Left forelimb (tissue), 1 donor: ENCODE results near the gene NEUROG3.
"Not testable (repeated sequence)": the region's sequence is repeated elsewhere in the genome, so short reads cannot be mapped to it uniquely, and the experiment has no call there.

Experiments
- DNase-seq: peaks from one replicate; pipeline ENCODE4 v3.0.0-alpha.2; 2018; ENCODE audit warnings: low spot score

The NEUROG3 gene

GRCh38 chr10:69571618-69572158, 1.5 kb downstream of the NEUROG3 start:
- DNase-seq = no peak

DNA sequence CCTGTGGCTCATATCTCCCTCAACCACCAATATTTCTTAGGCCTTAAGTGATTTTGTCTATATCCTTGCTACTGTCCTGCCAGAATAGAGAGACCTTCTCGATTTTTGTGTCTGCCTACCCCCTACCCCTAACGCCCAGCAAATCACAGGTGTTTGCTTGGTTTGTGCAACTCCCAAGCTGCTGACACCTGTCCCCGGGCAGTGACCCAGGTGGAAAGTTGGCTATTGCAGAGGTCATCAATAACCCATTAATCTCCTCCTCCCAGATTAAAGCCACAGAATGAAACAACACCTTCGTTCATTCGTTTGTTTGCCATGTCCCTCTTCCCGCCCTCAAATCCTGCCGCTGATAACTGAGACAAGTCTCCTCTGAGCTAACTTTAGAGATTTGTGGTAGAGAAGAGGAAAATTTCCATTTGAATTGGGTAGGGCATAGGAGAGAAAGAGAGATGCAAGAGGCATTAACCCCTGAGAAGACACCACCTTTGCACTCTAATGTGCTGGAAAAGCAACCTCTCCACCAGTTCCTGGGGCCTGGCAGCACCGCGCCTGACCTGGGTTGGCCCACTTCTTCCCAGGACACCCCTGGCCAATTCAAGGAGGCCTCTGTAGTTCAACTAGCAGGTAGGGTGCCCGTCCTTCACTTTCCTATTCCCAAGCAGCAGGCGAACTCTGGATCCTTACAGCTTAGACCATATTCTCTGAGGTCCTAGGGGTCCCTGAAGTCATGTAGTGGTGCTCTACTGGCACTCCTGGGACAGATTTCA, 3.0 kb downstream of the NEUROG3 start:
- DNase-seq = no peak

DNA sequence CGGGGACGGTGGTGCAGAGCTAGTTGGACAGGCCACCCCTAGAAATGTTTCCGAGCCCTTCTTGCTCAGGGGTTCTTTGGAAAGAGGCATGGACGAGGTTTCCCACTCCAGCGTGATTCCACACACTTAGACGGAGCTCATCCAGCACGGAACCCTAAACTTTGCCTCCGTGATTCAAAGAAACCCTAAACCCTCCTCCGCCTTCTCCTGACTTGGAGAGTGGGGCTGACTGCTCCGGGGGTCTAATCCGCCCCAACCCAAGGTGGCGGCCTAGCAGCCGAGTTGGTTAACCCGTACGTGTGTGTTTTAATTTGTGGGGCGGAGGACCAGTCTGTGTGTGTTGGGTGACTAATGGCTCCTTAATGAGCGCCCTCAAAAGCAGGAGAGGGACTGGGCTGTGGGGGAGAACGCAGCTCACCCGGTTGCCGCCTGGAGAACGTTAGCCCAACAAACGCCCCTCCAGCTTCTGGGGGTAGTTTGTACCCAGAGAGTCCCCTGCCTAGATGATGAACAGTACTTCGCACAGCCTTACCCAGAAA, 3.8 kb downstream of the NEUROG3 start:
- DNase-seq = no peak

DNA sequence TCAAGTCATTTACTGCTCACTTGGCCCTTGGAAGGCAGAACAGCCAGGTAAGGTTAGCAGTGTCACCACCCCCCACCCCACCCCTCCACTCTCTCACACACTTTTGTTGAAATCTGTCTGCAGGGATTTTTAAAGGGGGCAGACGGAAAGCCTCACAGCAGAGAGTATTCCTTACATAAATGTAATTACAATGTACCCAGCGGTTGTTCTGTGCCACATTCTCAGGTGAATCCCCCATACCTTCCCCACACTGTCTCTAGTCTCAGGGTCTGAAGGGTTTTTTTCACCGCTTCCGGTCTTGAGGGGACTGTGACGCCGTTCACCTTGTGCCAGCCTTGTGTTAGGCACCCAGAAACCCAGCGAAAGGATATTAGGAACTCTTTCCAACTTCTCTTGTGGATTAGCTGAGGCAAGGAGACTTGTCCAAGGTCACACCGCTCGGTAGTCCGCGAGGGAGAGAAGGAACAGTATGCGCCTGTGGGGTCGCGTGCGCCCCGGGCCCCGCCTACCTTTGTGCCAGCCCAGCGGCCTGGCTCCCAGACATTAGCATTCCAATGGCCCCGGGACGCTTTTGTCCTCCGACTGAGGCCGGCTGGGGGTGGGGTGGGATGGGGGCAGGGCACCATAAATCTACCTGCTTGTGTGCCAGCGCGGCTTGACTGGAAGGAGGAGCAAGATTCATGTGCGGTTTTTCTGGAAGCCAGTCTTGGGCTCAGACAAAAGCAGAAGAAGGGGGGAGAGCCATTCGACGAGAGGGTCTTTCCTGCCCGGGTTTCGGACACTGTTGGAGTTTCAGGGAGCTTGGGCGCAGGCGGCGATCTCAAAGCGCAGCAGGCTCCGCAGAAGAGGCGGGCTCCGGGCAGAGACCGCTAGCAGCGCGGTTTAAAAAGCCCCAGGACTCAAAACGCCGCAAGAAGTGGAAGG, 4.5 kb downstream of the NEUROG3 start:
- no peak for DNase-seq

GRCh38 chr10:69567920-69568319, 5.3 kb downstream of the NEUROG3 start:
- peak; percentile 78 for DNase-seq

- no peak for DNase-seq
These were observed 10.4 kb downstream of the NEUROG3 start for GRCh38 chr10:69562731-69563254.

DNA sequence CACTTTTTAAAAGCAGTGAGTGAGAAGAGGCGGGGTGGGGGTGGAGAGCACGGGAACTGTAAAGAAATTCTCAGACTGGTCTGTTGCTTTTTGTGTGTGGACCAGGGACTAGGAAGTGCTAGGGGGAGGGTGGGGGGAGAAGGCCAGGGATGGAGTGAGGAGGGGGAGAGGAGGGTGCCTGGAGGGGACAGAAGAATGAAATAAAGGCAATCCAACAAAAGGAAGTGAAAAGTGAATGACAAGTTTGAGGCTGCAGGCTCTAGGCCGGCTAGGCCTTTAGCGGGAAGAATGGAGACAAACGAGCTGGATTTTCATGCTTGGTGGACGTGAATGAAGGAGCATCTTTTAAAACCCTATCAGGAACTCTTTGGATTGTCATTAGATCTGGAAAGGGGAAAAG, 13.7 kb downstream of the NEUROG3 start:
- DNase-seq = no peak

DNA sequence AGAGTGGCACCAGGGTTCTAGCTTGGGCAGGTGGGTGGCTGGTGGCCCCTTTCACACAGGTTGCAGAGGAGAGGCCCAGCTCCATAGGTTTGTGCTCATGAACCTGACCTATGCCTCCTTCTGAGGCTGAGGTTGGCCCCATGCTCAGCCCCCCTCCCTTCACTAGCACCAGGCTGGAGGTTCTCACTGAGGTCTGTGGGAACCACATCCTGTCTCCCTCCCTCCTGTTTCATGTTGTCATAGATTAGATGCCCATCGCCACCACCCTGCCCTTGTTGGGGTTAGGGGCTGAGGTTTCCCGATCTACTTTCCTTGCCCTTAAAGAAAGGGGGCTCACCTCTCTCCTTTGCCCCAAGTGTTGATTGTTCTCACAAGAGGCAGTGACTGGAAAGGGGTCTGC, 14.7 kb downstream of the NEUROG3 start:
- no peak for DNase-seq

DNA sequence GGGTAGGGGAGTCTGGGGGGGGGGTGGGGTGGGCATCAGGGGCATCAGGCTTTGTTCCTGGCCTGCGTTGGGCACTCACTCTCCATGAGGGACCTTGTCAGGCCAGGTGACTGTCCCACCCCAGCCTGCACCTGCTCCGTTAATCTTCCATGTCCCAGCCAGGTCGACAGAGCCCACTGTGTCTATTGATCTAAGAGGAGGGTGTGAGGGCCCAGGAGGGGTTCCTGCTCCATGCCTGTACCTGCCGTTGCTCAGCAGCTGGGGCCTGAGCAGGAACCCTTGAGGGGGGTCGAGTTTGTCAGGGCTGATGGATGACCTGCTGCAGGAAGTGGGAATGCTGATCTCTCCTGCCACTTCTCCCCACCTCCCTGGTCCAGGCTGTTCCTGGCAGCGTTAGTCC, 18.6 kb downstream of the NEUROG3 start:
- no peak for DNase-seq

- DNase-seq = no peak
These were observed 19.9 kb downstream of the NEUROG3 start for GRCh38 chr10:69553328-69553727.

- no peak for DNase-seq
These were observed 21.0 kb downstream of the NEUROG3 start for GRCh38 chr10:69552268-69552667.

GRCh38 chr10:69549959-69550358, 23.3 kb downstream of the NEUROG3 start:
- no peak for DNase-seq

- no peak for DNase-seq
These were observed 31.8 kb downstream of the NEUROG3 start for GRCh38 chr10:69541463-69541862.

DNA sequence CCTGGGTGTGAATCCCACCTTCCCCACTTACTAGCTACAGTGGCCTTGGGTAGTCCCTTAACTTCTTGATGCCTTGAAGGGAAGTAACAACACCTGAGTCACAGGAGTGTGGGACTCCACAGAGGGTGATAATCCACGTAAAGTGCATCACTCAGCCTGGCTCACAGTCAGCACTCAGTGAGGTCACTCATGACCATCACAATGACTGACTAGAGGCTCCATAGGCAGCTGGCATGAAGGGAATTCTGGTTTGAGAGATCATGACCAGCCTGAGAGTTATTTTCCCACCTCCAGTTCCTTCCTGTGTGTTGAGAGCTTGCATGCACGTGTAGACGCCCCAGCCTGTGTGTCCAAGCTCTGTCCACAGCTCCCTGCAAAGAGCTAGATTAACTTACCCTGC, 34.8 kb downstream of the NEUROG3 start:
- no peak for DNase-seq

DNA sequence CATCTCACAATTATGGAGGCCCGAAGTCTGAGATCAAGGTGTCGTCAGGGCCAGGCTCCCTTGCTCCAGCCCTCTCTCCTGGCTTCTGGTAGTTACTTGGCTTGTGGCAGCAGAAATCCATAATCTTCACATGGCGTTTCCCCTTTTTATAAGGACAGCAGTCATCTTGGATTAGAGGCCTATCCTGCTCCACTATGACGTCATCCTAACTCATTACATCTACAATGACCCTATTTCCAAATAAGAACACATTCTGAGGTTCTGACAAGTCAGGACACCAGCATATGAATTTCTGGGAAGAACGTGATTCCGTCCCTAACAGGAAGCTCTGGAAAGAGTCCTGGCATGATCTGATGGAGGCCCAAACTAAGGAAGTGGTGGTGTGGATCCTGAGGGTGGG, 35.8 kb downstream of the NEUROG3 start:
- DNase-seq = no peak

DNA sequence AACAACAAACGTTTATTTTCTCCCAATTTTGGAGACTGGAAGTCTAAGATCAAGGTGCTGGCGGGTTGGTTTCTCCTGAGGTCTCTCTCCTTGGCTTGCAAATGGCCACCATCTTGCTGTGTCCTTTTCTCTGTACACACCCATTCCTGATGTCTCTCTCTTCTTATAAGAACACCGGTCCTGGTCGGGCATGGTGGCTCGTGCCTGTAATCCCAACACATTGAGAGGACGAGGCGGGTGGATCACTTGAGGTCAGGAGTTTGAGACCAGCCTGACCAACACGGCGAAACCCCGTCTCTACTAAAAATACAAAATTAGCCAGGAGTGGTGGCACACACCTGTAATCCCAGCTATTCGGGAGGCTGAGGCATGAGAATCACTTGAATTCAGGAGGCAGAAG, 36.7 kb downstream of the NEUROG3 start:
- DNase-seq = not testable (repeated sequence)

DNA sequence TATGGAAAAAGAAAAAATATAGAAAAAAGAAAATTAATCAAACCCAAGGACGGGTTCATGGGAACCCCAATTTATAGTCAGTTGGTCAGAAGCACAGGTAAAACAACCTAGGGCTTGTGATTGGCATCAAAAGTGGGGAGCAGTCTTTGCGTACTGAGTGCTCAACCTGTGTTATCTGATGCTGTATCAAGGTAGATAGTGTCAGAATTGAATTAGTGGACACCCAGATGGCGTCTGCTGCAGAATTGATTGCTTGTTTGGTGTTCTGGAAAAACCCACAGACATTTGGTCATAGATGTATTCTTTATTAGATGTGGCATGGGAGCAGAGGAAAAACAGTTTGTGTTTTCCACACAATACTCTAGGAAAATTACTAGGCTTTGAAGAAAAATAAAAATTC, 39.6 kb downstream of the NEUROG3 start:
- DNase-seq = no peak

GRCh38 chr10:69527961-69528360, 45.3 kb downstream of the NEUROG3 start:
- no peak for DNase-seq
